Stimulated activated CD4-positive, alpha-beta T cell treated with anti-CD3 and anti-CD28 coated beads, TNF-alpha, amount 100 ng/mL, for 48 hours (primary cell): ENCODE results near the gene CRYL1.

Experiments
- DNase-seq, 3 donors: peaks; one replicate each; pipeline ENCODE4 v3.0.0-alpha.2; 2020; ENCODE audit warnings: low read depth in 3 of 3

CRYL1 gene

DNA sequence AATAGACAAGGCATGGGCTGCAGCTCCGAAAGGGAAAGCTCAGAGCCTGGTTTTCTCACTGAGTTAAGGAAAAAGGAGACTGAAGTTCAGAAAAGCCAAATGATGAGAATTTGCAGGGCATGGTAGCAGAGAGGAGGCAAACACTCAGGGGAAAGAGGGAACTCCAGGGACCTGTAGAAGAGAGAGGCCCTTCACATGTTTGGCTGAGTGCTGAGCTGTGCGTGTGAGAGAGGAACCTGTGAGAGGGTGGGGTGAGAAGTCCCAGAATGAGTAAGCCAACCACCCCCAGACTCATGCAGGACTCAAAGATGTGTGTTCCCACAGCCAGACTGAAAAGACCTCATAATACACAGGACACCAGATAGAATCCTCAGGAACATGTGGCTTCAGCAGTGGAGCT, 2.8 kb upstream of the CRYL1 start:
- no peak for DNase-seq

DNA sequence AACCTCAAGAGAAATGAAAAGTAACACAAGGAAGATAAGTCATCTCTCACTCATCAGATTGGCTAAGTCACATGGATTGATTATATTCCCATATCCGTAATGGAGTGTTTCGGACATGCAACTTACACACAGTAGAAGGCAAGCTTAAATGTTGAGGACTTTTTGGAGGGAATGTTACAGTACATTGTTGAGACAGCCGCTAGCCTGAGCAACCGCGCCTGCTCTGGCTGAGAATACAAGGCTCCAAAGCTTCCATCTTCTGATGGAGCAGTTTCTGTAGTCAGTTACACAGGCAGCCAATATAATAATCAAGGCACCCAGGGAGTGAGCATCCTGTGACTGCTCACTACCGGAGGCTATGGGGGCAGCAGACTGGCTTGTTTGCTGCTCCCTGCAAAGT, 1.0 kb upstream of the CRYL1 start:
- DNase-seq, result no peak

DNA sequence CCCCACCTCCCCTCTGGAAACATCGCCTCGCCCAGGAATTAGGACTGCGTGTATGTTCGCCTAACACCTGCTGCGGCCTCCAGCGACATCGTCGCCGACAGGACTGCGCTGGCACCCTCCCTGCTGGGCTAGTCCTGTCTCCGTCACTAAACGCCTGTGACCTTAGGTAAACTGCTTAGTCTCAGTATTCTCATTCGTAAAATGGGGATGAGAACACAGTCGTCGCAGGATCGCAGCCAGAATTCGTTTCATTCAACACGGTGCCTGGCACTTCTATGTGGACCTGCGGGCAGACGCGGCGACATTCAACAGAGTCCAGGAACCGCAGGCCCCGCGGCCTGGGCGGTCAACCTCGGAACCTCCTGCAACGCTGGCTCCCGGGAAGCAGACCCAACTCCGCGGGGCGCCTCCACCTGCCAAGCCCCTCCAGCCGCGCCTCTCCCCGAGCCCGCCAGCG, 485 bp downstream of the CRYL1 start:
- DNase-seq, result peak in 1 of 3 donors; percentile 16

DNA sequence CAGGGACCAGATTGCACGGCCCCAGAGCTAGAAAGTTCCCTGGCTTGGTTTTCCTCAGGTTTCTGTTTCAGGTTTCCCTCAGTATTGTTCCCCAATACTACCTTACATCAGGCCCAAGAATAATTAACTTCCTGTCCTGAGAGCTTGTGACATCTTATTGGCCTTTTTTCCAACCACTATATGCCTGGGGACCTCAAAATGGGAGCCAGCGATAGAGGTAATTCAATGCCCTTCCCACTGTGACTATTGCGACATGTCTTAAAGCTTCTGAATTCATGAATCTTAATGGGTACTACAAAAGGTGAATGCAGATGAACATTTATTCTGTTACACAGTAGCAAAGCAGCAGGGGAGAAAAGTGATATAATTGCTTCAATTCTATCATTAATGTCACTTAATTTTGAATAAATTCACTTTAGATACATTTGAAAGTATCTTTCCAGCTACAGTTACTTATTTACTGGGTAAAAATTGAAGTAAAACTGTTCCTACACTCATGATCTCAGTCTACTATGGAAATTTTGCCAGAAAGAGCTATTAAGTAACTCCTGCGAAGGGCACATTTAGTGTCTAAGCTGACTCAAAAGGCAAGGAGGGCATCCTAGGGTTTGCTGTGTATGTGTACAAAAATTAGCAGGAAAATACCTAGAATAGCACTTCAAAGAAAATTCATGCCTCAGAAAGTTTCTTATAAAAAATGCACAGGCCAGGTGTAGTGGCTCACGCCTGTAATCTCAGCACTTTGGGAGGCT, 4.1 kb downstream of the CRYL1 start:
- DNase-seq, result no peak

DNA sequence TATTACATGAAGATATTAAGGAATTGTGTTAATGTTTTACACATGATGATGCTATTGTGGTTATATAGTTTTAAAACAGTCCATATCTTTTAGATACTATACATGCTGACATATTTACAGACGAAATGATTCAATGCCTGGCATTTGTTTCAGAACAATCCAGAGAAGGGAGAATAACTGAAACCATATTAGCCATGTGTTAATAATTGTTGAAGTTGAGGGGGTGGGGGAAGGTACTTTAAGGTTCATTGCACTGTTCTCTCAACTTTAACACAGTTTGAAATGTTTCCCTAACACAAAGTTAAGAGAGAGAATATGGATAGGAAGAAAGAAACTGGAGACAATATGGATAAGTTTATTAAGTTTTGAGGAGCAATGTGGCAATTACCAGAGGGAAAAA, 5.8 kb downstream of the CRYL1 start:
- no peak for DNase-seq

DNA sequence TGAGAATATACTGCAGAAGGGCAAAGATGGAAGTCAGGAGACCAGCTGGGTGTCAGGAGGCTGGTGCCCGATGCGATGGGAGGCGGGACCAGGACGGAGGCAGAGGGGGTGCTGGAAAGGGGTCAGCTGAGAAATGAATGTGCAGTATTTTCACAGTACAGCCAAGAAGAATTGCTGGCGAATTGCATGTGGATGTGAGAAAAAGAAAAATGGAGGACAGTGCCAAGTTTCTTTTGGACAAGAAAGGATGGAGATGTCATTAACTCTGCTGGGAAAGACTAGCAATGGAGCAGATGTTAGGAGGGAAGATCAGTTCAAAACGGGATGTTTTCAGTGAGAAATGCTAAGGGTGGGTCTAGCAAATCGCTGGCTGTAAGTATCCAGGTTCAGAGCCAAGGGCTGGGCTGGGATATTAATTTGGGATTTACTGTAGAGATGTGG, 7.0 kb downstream of the CRYL1 start:
- no peak for DNase-seq

DNA sequence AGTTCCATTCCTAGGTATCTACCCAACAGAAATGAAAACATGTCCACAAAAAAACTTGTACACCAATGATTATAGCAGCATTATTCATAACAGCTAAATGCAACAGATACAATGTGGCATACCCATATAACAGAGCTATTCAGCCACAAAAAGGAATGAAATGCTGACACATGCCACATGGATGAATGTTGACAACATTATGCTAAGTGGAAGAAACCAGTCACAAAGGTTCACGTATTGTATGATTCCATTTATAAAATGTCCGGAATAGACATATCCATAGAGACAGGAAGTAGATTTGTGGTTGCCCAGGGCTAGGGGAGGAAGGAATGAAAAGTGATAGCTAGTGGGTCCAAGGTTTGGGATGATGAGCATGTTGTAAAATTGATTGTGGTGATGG, 10.8 kb downstream of the CRYL1 start:
- DNase-seq, result no peak

DNA sequence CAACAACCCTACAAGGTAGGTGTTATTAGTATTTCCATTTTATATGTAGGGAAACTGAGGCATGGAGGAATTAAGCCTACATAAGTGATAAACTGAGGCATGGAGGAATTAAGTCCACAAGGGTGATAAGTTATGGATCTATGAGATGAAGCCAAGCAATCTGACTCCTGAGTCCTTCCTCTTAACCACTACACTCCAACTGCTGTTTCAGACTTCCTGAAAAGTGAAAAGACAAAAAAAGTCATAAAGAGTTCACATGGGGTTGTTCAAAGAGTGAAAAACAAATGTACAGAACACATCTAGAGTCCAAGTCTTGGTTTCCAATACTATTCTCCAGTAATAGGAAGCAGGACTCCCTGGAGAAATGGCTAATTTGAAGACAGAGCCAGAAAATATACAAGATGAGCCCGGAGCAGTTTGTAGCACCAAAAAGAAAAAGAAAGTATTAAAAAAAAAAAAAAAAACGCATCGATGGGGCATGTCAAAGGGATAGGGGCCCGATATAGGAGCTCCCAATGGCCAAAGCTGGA, 12.1 kb downstream of the CRYL1 start:
- no peak for DNase-seq

DNA sequence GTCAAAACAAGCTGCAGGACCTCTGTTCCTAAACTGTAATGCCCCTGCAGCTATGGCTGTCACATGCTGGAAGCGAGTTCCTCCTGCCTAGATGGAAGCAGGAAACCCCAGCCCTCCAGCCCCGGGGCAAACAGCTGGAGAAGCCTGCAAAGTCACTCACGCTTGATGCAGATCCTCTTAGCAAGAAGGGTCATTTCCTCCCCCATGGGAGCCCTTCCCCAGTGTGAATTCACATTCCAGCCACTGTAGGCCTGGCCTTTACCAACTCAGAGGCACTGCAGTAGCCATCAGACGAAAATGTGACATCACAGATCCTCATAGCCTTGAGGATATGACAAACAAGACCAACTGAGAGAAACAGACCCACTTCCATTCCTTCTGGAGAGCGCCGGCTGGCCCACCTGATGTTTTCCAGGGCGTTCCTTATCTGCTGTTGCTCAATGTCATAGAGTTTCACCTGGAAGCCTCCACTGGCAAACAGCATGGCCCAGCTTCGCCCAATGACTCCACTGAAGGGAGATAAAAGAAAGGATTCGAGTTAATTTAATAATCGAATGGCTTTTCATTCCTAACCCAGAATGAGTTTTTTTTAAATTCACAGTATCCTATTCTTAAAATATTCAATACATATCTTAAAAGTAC, 13.5 kb downstream of the CRYL1 start:
- DNase-seq, result no peak

DNA sequence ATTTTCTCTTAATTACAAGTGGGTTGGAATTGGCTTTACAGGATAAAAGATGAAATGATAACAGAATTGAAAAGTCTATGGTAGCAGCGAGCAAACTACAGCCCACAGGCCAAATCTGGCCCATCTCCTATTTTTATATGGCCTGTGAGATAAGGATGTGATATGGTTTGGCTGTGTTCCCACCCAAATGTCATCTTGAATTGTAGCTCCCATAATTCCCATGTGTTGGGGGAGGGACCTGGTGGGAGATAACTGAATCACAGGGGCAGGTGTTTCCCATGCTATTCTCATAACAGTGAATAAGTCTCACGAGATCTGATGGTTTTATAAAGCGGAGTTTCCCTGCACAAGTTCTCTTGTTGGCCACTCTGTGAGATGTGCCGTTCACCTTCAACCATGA, 19.0 kb downstream of the CRYL1 start:
- no peak for DNase-seq

DNA sequence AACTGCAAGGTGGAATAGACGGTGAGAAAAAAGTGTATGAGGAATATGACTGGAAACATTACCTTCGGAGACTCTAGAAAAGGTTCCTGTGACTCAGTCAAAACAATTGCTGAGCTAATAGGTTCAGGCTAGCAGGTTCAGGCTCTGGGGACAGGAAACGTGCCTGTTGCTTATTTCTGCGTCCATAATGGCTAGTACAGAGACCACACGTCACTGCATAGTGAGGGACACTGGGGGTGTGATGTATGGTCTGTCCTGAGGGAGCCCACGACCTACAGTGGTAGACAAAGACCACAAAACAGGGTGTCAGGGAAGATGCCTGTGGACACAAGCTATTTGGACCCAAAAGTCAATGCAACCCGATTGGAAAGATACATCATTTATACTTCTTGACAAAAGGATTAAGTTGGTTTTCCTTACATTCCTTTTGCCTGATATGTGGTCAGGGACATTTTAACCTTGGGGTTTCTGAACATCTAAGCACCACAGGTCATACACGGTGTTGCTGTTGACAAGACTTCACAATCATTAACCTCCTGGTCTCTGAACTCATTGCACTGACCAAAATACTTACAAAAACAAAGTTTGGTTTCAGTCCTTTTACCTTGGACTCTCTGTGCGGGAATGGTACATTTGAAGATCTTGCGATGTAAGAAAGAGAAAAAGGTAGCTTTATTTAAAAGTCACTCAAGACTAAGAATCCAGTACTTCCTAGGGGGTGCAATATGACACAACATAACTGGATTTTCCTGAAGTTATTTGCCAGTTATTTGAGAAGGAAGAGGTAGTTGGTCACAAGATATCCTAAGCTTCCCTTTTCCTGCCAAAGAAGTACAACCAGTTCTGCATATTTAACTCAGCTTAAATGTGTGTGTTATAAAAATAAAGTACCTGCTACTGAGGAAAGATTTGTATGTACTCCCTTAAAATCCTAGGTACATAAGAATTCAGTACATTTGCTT, 20.0 kb downstream of the CRYL1 start:
- no peak for DNase-seq

DNA sequence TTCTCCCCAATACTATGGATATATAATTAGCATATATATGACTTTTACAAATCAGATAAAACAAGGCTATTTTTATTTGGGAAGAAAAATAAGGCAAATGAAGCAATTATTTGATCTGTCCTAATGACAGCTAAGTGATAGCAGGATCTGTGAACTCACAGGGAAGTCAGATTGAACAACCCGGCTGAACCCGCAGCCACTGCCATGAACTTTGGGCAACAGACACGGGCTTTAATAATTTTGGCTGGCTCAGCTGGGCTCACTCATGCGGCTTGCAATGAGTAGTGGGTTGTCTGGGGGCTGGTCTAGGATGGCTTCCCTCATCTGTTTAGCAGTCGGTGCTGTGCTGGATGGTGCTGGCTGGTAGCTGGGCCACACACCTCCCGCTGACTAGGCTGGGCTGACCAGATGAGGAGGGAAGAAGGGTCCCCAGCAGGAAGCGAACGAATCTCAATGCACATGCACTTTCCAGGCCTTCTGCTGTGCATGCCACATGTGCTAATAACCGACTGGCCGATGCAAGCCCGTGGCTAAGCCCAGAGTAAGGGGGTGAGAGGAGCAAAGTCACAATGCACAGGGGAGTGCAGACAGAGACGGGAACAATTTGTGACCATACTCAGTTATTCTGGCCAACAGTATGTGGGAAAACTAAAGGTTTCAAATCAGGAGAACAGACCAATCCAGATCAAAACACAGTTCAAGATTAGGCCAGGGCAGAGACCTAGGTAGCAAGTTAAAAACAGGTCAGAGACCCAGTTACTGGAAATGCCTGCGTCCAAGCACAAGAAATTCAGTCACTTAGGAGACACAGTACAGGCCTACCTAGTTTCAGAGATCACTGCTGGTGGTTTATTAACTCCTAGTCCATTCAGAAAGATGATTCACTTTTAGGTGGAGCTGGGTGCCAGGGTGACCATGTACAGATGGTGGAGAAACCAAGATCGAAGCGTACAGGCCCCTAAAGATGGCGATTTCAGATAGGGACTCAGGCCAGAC, 22.3 kb downstream of the CRYL1 start:
- DNase-seq, result no peak

DNA sequence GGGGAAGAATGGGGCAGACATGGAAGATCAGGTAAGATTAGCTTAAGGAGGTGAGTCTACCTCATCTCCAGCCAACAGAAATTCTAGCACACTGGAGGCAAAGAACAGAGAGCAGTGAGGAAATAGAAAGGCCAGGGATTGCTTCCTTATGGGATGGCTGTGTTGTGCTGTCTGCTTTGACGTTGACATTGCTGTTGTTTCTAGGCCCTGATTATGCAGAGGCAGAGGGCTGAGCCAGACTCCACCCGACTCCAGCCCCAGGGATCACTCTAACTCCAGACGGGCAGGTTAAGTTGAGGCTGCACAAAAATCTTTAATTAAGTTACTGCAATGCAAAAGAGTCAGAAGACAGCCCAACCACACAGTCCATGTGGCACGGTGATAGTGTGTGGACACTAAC, 24.1 kb downstream of the CRYL1 start:
- no peak for DNase-seq

DNA sequence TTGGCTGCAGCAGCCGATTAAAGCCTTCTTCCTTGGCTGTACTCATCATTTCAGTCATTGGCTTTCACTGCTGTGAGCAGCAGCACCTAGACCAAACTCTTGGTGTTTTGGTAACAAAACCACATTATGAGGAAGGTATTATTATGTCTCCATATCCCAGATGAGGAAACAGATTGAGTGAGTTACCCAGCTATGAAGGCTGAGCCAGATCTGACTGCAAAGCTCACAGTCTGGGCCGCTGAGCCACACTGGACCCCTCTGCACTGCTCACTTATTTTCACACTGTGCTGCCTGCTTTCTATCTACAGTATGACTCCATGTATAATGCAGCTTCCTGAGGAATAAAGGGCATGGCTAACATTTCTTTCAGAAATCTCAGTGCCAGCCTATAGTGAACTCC, 24.5 kb downstream of the CRYL1 start:
- DNase-seq, result no peak

DNA sequence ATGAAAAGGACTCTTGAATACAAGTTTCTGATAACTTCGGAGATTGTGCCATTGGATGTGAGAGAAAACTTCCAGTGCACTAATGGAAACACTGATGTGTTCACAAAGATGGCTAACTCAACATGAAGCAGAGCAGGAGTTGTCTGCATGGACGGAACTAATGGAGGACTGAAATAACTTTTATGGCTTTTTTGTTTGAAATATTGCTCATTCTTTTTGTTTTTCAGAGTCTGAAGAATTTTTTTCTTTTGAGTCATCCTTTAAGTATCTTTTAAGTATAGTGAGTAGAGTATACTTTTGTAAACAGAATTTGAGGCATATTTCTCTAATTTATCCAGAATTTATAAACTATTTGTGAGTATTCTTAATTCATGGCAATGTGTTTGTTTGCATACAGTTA, 25.7 kb downstream of the CRYL1 start:
- no peak for DNase-seq

DNA sequence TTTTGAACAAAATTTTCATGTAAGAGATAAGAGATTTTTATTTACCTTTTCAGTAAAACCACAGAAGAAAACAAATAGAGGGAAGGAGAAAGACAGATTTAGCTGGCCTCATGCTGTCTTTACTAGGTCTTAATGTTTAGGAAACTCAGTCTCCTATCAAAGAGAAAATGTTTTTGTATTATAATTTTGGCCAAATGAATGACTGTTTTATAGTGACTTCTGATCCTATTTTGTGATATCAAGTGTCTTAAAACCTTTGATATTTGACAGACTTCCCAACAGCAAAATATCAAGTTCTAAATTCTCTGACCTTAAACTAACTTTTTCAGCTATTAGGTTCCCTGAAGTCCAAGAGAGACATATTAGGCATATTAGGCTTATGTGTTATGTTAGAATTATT, 27.0 kb downstream of the CRYL1 start:
- DNase-seq, result no peak

DNA sequence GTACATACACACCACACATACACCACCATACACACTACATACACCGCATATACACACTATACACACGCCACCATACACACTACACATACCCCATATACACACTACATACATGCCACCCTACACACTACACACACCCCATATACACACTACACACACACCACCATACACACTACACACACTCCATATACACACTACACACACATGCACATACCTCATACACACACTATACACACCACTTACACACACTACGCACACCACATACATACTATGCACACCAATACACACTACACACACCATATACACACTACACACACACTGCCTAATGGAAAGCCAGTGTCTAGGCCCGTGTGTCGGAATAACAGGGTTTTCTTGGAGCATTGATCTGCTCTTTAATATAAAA, 27.5 kb downstream of the CRYL1 start:
- no peak for DNase-seq

DNA sequence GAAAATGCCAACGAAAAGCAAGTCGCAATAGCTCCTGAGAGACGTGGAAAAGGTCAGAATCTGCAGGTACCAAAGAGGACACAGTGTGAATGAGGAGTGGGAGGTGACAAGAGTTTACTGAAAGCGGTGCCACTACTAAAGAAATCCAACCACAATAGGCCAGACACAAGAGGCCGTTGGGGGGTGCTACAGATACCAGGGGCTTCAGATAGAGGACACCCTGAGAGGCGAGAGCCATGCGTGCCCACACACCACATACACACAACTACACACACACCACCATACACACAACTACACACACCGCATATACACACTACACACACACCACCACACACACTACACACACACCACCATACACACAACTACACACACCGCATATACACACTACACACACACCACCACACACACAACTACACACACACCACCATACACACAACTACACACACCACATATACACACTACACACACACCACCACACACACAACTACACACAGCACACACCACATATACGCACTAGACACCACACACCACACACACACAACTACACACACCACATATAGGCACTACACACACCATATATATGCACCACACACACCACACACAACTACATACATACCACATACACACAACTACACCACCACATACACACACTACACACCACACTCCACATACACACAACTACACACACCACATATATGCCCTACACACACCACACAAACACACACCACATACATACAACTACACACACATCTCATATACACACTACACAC, 28.5 kb downstream of the CRYL1 start:
- DNase-seq, result no peak

DNA sequence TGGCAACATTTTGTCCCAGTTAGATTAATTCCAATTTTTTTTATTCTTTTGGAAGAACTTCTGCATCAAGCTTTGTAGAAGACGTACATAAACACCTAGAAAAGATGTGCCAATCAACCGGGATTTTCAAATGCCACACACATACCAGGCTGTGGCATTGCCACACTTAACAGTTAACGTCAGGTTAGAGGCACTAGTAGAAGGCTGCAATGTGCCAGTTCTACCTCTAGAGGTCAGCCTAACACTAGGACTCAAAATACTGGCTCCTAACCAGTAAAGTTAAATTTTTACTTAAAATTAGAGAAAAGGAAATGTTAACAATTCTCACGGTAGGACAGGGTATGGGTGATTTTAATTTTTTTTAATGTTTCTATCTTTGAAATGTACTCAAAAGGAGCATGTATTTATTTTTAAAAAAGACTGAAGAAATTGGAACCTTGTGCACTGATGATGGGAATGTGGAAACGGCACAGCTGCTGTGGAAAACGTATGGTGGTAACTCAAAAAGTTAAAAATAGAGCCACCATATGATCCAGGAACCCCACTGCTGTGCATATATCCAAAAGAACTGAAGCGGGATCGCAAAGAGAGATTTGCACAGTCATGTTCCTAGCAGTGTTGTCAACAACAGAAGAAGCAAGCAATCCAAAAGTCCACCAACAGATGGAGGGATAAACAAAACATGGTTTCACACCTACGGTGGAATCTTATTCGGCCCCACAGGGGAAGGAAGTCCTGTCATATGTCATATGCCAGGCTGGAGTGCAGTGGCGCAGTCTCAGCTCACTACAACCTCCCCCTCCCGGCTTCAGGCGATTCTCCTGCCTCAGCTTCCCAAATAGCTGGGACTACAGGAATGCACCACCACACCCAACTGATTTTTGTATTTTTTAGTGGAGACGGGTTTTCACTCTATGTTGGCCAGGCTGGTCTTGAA, 30.3 kb downstream of the CRYL1 start:
- peak in 2 of 3 donors; percentile 31 to 32 for DNase-seq
